GM18505 (cell line): ENCODE data around the gene CACNA2D3.

Experiments
- ATAC-seq: cut with Tn5 transposase; IDR thresholded peaks from one replicate; pipeline ENCODE4 v1.9.1; 2021; ENCODE audit not compliant: unreplicated experiment
- POLR2A ChIP-seq: IDR thresholded peaks from 4 replicates; pipeline ENCODE4 v1.6.1; 2011; ENCODE audit warnings: borderline replicate concordance; ENCODE audit not compliant: insufficient read depth, insufficient read length; ENCODE audit errors: extremely low read depth

Gene CACNA2D3

GRCh38 chr3:54515441-54516213 is 393.3 kb downstream of the CACNA2D3 start:
- TF ChIP-seq POLR2A, result no peak
- ATAC-seq, result no peak

GRCh38 chr3:54517424-54517823 is 395.1 kb downstream of the CACNA2D3 start:
- ATAC-seq, result no peak
- TF ChIP-seq POLR2A, result no peak

GRCh38 chr3:54518011-54518675 is 395.8 kb downstream of the CACNA2D3 start:
- no peak for ATAC-seq
- TF ChIP-seq POLR2A, result no peak

- ATAC-seq, result no peak
- TF ChIP-seq POLR2A, result no peak
These were observed 397.1 kb downstream of the CACNA2D3 start for GRCh38 chr3:54519493-54519892.

- TF ChIP-seq POLR2A, result no peak
- ATAC-seq, result no peak
These were observed 397.7 kb downstream of the CACNA2D3 start for GRCh38 chr3:54520060-54520459.

- no peak for TF ChIP-seq POLR2A
- ATAC-seq, result no peak
These were observed 405.2 kb downstream of the CACNA2D3 start for GRCh38 chr3:54527521-54527920.

- no peak for TF ChIP-seq POLR2A
- no peak for ATAC-seq
These were observed 405.6 kb downstream of the CACNA2D3 start for GRCh38 chr3:54527953-54528352.

GRCh38 chr3:54528668-54529067 is 406.3 kb downstream of the CACNA2D3 start:
- no peak for TF ChIP-seq POLR2A
- no peak for ATAC-seq

GRCh38 chr3:54530091-54530490 is 407.7 kb downstream of the CACNA2D3 start:
- no peak for TF ChIP-seq POLR2A
- no peak for ATAC-seq

- TF ChIP-seq POLR2A, result no peak
- no peak for ATAC-seq
These were observed 408.6 kb downstream of the CACNA2D3 start for GRCh38 chr3:54530944-54531343.

- no peak for ATAC-seq
- TF ChIP-seq POLR2A, result no peak
These were observed 409.4 kb downstream of the CACNA2D3 start for GRCh38 chr3:54531741-54532140.

GRCh38 chr3:54533856-54534255 is 411.5 kb downstream of the CACNA2D3 start:
- TF ChIP-seq POLR2A, result no peak
- no peak for ATAC-seq

- no peak for TF ChIP-seq POLR2A
- ATAC-seq, result no peak
These were observed 413.3 kb downstream of the CACNA2D3 start for GRCh38 chr3:54535619-54536018.

GRCh38 chr3:54536450-54536849 is 414.1 kb downstream of the CACNA2D3 start:
- TF ChIP-seq POLR2A, result no peak
- ATAC-seq, result no peak
